Occipital lobe (tissue), 2 donors: Measurements from ENCODE around the gene NXPH4. TPM values are rescaled to one million over a fixed set of nuclear protein-coding genes. Genes with fewer than 3 reads are reported as not detected.
A peak's percentile ranks its signal among the peaks of the same experiment; 100 is the strongest.

Experiments used
- DNase-seq: peaks from one replicate; lab custom pipeline; 2025; lab: John Stamatoyannopoulos, UW
- total RNA-seq: library from RNA; depleted of rRNA; stranded (reverse); fragments of >200 nt; gene quantifications from one replicate; pipeline ENCODE4 v1.2.3, GENCODE V29; 2014

Gene NXPH4
- total RNA-seq, 1 donor from 2014 or later = 0.78 TPM

- no peak for DNase-seq
These were observed 32.5 kb upstream of the NXPH4 start for GRCh38 chr12:57183939-57184725.

- no peak for DNase-seq
These were observed 31.2 kb upstream of the NXPH4 start for GRCh38 chr12:57185403-57185802.

GRCh38 chr12:57185906-57186508, 30.6 kb upstream of the NXPH4 start:
- no peak for DNase-seq

GRCh38 chr12:57187222-57188089, 29.1 kb upstream of the NXPH4 start:
- DNase-seq = no peak

- no peak for DNase-seq
These were observed 28.5 kb upstream of the NXPH4 start for GRCh38 chr12:57188090-57188425.

- DNase-seq = no peak
These were observed 26.6 kb upstream of the NXPH4 start for GRCh38 chr12:57190037-57190436.

- DNase-seq = no peak
These were observed 25.8 kb upstream of the NXPH4 start for GRCh38 chr12:57190821-57191220.

GRCh38 chr12:57191410-57191809, 25.2 kb upstream of the NXPH4 start:
- DNase-seq = no peak

GRCh38 chr12:57192920-57193319, 23.7 kb upstream of the NXPH4 start:
- no peak for DNase-seq

GRCh38 chr12:57193706-57194245, 22.8 kb upstream of the NXPH4 start:
- DNase-seq = no peak

- DNase-seq = no peak
These were observed 22.3 kb upstream of the NXPH4 start for GRCh38 chr12:57194253-57194652.

- DNase-seq = peak; percentile 14
These were observed 21.4 kb upstream of the NXPH4 start for GRCh38 chr12:57195186-57195585.

GRCh38 chr12:57195611-57196371, 20.8 kb upstream of the NXPH4 start:
- peak; percentile 25 for DNase-seq

- DNase-seq = peak; percentile 30
These were observed 20.2 kb upstream of the NXPH4 start for GRCh38 chr12:57196439-57196838.

- DNase-seq = no peak
These were observed 19.6 kb upstream of the NXPH4 start for GRCh38 chr12:57196956-57197355.

- no peak for DNase-seq
These were observed 18.3 kb upstream of the NXPH4 start for GRCh38 chr12:57198329-57198728.

- DNase-seq = no peak
These were observed 17.4 kb upstream of the NXPH4 start for GRCh38 chr12:57199191-57199590.

- DNase-seq = no peak
These were observed 16.1 kb upstream of the NXPH4 start for GRCh38 chr12:57200497-57200896.

- no peak for DNase-seq
These were observed 15.4 kb upstream of the NXPH4 start for GRCh38 chr12:57201219-57201618.

GRCh38 chr12:57201631-57202030, 15.0 kb upstream of the NXPH4 start:
- DNase-seq = no peak

GRCh38 chr12:57202321-57202720, 14.3 kb upstream of the NXPH4 start:
- DNase-seq = no peak
